ENCODE data around the gene CREB3L2. TPM values are rescaled to one million over a fixed set of nuclear protein-coding genes. Genes with fewer than 3 reads are reported as not detected.

Gene CREB3L2
- polyA plus RNA-seq, 1 of the 3 experiments (the other 2 are of a cell fraction), result 22.9 TPM

DNA sequence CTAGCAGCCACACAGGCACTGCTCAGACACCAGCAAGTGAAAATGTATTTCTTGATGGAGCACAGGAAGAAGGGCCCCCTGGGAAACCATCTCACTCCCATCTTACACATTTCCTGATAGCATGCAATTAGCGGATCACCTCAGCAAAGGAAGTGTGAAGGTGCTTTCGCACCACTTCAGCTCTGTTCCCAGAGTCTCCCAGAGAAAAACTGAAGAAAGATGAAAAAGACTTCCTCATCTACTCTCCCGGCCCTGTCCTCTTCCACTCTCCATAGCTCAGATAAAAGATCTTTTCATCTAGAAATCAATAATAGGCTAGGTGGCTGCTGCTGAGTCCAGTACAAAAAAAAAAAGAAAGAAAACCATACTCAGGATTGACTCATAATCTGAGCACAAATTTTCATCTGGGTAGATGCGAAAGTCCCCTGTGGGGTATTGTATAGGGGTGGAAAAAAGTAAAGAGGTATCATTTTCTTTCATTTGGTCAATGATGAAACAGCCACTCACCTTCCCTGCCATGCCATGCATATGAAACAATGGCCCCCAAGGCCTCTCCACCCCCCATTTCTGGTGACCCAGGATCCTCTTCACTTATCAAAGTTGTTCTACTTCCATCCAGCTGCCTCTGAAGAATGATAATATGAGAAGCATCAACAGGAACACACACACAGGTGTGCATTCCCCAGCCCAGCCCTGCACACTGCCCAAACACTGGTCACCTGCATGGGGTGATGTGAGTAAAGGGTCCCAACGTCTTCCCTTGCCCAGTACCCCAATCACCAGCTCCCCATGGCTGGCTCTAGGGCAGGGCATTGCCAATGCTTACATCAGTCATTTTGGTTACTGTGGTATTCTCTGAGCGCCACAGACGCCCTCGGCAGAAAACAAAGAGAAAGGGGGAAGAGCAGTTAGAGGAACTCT, 106.3 kb downstream of the CREB3L2 start:
- Histone ChIP-seq H3K4me2 (no peak overlapping the region), H3K27ac (ENCODE audit: low read depth in 2 of 2, low read length in 1 of 2) (no peak overlapping the region), H3F3A (replicated peaks; ENCODE audit: insufficient read depth) (peaks cover 12% of the 10 kb centered on the region), H3K9ac (no peak overlapping the region), H3K4me1 (ENCODE audit: control insufficient read depth in 1 of 2, insufficient read depth in 2 of 2, low read depth in 1 of 2, low read length in 1 of 2) (peaks cover 0 to 9% of the 10 kb centered on the region in 2 experiments; a peak in 1 of 4 replicates), H3K9me3 (no peaks in the 10 kb centered on the region), H4K20me1 (ENCODE audit: insufficient read depth) (no peaks in the 10 kb centered on the region), H3K4me3 (ENCODE audit: low read depth in 2 of 2, low read length in 1 of 2) (no peak overlapping the region), H2AFZ (ENCODE audit: low read depth) (no peak overlapping the region), H3K27me3 (ENCODE audit: insufficient read depth) (no peaks in the 10 kb centered on the region), H3K36me3 (replicated peaks in 1 of 2; ENCODE audit: control insufficient read depth in 1 of 2, insufficient read depth in 2 of 2, low read length in 1 of 2) (peaks cover 58 to 87% of the 10 kb centered on the region in 2 experiments), H3K9me2 (no peaks in the 10 kb centered on the region), H3K79me2 (ENCODE audit: insufficient read depth) (peaks cover 33% of the 10 kb centered on the region)
- WGBS (ENCODE audit: low lambda C conversion rate), result 84% methylated on average over 8 of the region's 8 CpGs
- POLR2A ChIA-PET, result no interaction called here
- DNase-seq, result no peak
- CTCF ChIA-PET, result interaction anchor here (0.6 to 14.3 kb wide), 11 partner anchors 8 to 843 kb away, joined by 3 to 131 read pairs (median 5); partner anchors contain the start of genes CREB3L2 and DGKI
- TF ChIP-seq FOXM1 (IDR thresholded peaks at IDR 0.05; ENCODE audit: low read depth) (no peak), CHD2 (IDR thresholded peaks at IDR 0.05; ENCODE audit: low read length, partially characterized antibody) (no peak), TAF1 (IDR thresholded peaks at IDR 0.05; ENCODE audit: borderline replicate concordance, low read depth, low read length) (no peak), RAD21 (IDR thresholded peaks at IDR 0.05; ENCODE audit: low read length) (no peak), MEF2A (IDR thresholded peaks at IDR 0.05; ENCODE audit: borderline replicate concordance, low read depth) (no peak), EZH2phosphoT487 (IDR thresholded peaks at IDR 0.05; ENCODE audit: borderline replicate concordance, low read depth) (no peak), YY1 (IDR thresholded peaks at IDR 0.05; ENCODE audit: low read depth) (no peak)
- TF ChIP-seq, protein P1, sequence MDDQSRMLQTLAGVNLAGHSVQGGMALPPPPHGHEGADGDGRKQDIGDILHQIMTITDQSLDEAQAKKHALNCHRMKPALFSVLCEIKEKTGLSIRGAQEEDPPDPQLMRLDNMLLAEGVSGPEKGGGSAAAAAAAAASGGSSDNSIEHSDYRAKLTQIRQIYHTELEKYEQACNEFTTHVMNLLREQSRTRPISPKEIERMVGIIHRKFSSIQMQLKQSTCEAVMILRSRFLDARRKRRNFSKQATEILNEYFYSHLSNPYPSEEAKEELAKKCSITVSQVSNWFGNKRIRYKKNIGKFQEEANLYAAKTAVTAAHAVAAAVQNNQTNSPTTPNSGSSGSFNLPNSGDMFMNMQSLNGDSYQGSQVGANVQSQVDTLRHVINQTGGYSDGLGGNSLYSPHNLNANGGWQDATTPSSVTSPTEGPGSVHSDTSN (IDR thresholded peaks at IDR 0.05), result no peak
- TF ChIP-seq, protein P2, sequence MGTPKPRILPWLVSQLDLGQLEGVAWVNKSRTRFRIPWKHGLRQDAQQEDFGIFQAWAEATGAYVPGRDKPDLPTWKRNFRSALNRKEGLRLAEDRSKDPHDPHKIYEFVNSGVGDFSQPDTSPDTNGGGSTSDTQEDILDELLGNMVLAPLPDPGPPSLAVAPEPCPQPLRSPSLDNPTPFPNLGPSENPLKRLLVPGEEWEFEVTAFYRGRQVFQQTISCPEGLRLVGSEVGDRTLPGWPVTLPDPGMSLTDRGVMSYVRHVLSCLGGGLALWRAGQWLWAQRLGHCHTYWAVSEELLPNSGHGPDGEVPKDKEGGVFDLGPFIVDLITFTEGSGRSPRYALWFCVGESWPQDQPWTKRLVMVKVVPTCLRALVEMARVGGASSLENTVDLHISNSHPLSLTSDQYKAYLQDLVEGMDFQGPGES (IDR thresholded peaks at IDR 0.05; ENCODE audit: low read depth, low read length), result no peak
- TF ChIP-seq, protein P3, sequence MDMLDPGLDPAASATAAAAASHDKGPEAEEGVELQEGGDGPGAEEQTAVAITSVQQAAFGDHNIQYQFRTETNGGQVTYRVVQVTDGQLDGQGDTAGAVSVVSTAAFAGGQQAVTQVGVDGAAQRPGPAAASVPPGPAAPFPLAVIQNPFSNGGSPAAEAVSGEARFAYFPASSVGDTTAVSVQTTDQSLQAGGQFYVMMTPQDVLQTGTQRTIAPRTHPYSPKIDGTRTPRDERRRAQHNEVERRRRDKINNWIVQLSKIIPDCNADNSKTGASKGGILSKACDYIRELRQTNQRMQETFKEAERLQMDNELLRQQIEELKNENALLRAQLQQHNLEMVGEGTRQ (IDR thresholded peaks at IDR 0.05; ENCODE audit: borderline replicate concordance, low read depth, low read length), result no peak
- TF ChIP-seq, protein P4, sequence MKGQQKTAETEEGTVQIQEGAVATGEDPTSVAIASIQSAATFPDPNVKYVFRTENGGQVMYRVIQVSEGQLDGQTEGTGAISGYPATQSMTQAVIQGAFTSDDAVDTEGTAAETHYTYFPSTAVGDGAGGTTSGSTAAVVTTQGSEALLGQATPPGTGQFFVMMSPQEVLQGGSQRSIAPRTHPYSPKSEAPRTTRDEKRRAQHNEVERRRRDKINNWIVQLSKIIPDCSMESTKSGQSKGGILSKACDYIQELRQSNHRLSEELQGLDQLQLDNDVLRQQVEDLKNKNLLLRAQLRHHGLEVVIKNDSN (IDR thresholded peaks at IDR 0.05; ENCODE audit: borderline replicate concordance, low read depth), result no peak

Data from SK-N-SH (cell line).